HEK293 (cell line): ENCODE measurements around the gene EYA3.

ENCODE experiments used
- CTCF ChIP-seq: fragments of 450-650 bp; formaldehyde crosslinking; IDR thresholded peaks from 2 replicates; pipeline ENCODE4 v1.5.1; 2016; ENCODE audit warnings: missing biosample characterization, missing genetic modification characterization
- KLF1 ChIP-seq: fragments of 450-650 bp; formaldehyde crosslinking; IDR thresholded peaks from 2 replicates; pipeline ENCODE4 v1.5.1; 2016; ENCODE audit warnings: missing biosample characterization, missing genetic modification characterization
- ZNF692 ChIP-seq: fragments of 450-650 bp; formaldehyde crosslinking; IDR thresholded peaks from 2 replicates; pipeline ENCODE4 v1.5.1; 2016; ENCODE audit warnings: missing biosample characterization, missing genetic modification characterization

GRCh38 chr1:28086651-28087050, 1.8 kb downstream of the EYA3 start:
- TF ChIP-seq CTCF (tag by site-specific recombination) (no peak), KLF1 (no peak), ZNF692 (tag by site-specific recombination) (no peak)
